HFFc6 (cell line): ENCODE measurements around the gene BABAM2. TPM values are rescaled to one million over a fixed set of nuclear protein-coding genes. Genes with fewer than 3 reads are reported as not detected.

Experiments
- DNase-seq: peaks from one replicate; pipeline ENCODE4 v3.0.0-alpha.2; 2018
- H3K27ac Mint-ChIP-seq: 2 replicates; pipeline ENCODE4 v1.8.0; 2020; ENCODE audit warnings: mild to moderate bottlenecking, mixed read lengths
- H3K27me3 Mint-ChIP-seq: 2 replicates; pipeline ENCODE4 v1.8.0; 2021; ENCODE audit warnings: mild to moderate bottlenecking, moderate library complexity, mixed read lengths; ENCODE audit not compliant: insufficient read depth
- H3K36me3 Mint-ChIP-seq: 2 replicates; pipeline ENCODE4 v1.8.0; 2021; ENCODE audit warnings: low read depth, mixed read lengths
- H3K4me1 Mint-ChIP-seq: 2 replicates; pipeline ENCODE4 v1.8.0; 2020; ENCODE audit warnings: low read depth, mixed read lengths
- H3K4me3 Mint-ChIP-seq: 2 replicates; pipeline ENCODE4 v1.8.0; 2020; ENCODE audit warnings: mild to moderate bottlenecking, moderate library complexity, mixed read lengths
- H3K9me3 Mint-ChIP-seq: 2 replicates; pipeline ENCODE4 v1.8.0; 2020; ENCODE audit warnings: mild to moderate bottlenecking, mixed read lengths
- total RNA-seq, 6 experiments: library from RNA; stranded (reverse); fragmentation: NEBNext Ultra II Directional; extraction: Animal tissue kit (Norgen Biotek cat#: 25700); gene quantifications; 2 replicates in 1 of 6; 3 replicates in 5 of 6; pipeline ENCODE4 v1.2.3, GENCODE V29; 2021
- TF ChIP-seq, protein P1 (sequence below): fragments of 200-600 bp; sonication (generic); IDR thresholded peaks from 2 replicates; pipeline ENCODE4 v1.5.0; 2021; ENCODE audit warnings: antibody characterized with exemption, mild to moderate bottlenecking

Gene BABAM2
- total RNA-seq, 6 experiments from 2014 or later, result 30.8 to 46.6 (median 41.2) TPM

DNA sequence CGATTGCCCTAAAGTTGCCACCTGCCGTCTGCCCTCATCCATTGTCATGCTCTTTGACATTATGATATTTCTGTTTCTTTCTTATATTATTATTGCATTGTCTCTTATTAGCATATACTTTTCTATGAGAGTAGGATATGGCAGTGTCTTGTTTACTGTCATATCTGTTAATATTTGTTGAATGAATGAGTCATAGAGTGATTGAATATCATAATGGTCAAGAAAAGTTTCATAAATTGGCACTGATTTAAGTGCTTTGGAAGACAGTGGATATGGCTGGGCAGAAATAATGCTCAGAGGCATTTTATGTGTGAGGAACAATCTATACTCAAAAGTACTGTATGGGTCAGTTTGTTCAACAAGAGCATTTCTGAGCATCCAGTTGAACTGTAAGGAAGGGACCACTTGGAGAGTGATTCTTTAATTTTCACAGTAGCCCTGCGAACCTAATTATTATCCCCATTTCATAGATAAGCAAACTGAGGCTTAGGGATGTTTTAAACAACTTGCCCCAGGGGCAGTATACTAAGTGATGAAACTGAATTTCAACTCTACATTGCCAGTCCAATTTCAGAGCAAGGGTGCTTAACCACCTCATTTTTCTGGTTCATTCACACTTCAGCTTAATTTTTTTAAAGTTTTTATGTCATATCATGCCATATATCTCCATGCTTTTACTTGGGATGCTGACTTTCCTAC is 326.7 kb downstream of the BABAM2 start:
- no peak overlapping the region for H3K27ac Mint-ChIP-seq
- no peak overlapping the region for H3K4me3 Mint-ChIP-seq
- H3K36me3 Mint-ChIP-seq, result no peaks in the 10 kb centered on the region
- DNase-seq, result no peak
- no peaks in the 10 kb centered on the region; the same call in 1 of the 2 replicates for H3K27me3 Mint-ChIP-seq
- H3K9me3 Mint-ChIP-seq, result no peaks in the 10 kb centered on the region
- peaks cover 7% of the 10 kb centered on the region for H3K4me1 Mint-ChIP-seq
- TF ChIP-seq, protein P1, sequence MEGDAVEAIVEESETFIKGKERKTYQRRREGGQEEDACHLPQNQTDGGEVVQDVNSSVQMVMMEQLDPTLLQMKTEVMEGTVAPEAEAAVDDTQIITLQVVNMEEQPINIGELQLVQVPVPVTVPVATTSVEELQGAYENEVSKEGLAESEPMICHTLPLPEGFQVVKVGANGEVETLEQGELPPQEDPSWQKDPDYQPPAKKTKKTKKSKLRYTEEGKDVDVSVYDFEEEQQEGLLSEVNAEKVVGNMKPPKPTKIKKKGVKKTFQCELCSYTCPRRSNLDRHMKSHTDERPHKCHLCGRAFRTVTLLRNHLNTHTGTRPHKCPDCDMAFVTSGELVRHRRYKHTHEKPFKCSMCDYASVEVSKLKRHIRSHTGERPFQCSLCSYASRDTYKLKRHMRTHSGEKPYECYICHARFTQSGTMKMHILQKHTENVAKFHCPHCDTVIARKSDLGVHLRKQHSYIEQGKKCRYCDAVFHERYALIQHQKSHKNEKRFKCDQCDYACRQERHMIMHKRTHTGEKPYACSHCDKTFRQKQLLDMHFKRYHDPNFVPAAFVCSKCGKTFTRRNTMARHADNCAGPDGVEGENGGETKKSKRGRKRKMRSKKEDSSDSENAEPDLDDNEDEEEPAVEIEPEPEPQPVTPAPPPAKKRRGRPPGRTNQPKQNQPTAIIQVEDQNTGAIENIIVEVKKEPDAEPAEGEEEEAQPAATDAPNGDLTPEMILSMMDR, result no peak

GRCh38 chr2:28219138-28219537 is 328.6 kb downstream of the BABAM2 start:
- Mint-ChIP-seq H3K27ac (no peak overlapping the region), H3K27me3 (no peaks in the 10 kb centered on the region; the same call in 1 of the 2 replicates), H3K4me3 (no peak overlapping the region), H3K4me1 (peaks cover 16% of the 10 kb centered on the region), H3K9me3 (no peaks in the 10 kb centered on the region), H3K36me3 (no peaks in the 10 kb centered on the region)
- TF ChIP-seq, protein P1, result no peak
- DNase-seq, result no peak

DNA sequence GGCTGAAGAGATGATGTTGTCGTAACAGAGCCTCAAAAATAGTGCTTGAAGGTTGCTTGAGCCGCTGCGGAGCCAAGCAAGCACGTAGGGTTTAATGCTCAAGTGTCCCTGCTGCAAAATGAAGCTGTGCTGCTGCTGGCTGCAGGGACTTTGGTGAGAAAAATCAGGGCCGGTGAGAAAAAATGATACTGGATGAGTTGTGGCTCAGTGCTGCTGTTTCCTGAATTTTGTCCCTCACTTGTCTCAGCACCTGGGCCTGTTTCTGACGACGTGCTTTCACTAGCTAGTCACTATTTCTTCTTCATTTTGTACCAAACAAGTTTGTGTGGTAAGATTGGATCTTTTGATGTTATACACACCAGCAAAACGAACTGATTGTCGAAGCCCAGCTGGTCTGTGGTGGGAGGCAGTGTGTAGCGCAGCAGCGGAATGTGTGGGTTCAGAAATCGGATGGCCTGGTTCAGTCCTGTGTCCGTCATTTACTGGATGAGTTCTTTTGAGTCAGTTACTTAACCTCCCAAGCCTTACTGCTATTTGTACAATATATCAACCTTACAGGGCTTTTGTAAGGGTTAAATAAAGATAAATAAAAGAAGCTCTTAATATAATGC is 329.3 kb downstream of the BABAM2 start:
- no peaks in the 10 kb centered on the region for H3K9me3 Mint-ChIP-seq
- no peak overlapping the region for H3K27ac Mint-ChIP-seq
- peaks cover 24% of the 10 kb centered on the region for H3K4me1 Mint-ChIP-seq
- H3K4me3 Mint-ChIP-seq, result no peak overlapping the region
- no peak for DNase-seq
- no peaks in the 10 kb centered on the region; the same call in 1 of the 2 replicates for H3K27me3 Mint-ChIP-seq
- TF ChIP-seq, protein P1, result no peak
- no peaks in the 10 kb centered on the region for H3K36me3 Mint-ChIP-seq

DNA sequence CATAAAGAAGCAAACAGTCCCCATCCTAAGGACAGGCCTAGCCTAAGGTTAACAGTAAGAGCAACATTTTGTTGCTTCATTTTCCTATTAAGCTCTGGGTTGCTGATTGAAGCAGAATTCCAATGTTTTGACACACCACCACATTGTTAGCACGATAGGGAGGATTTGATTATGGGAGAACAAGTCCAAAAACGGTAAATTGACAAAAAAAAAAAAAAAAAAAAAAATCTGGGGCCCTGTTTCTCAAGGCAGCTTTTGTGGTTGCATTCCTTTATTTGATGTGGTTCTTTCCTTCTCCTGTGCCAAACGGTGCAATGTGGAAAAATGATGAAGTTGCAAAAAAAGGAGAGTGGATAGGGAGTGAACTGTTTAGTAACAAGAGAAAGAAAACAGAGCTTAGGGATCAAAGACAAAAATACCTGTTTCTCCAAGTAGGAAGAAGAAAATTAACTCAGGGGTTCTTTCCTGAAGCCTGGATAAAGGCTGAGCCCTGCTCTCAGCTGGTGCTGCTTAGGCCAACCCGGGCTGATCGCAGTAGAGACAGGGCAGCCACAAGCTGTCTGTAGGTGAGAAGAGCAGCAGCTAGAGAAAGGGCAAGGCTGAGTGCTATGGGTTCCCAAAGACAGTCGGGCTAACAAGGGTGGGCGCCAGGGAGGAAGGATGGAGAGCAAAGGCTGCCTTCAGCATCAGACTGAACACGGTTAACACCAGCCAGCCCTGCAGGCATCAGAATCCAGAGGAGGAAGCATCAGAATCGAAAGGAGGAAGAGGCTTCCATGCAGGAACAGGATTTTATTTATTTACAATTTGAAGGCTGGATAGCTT is 334.3 kb downstream of the BABAM2 start:
- Mint-ChIP-seq H3K27ac (peak overlapping the region; percentile 77), H3K27me3 (peaks cover 3% of the 10 kb centered on the region; the same call in 1 of the 2 replicates)

GRCh38 chr2:28225473-28226080 is 335.0 kb downstream of the BABAM2 start:
- Mint-ChIP-seq H3K27ac (peak overlapping the region; percentile 77), H3K9me3 (no peaks in the 10 kb centered on the region), H3K4me1 (peaks cover 59% of the 10 kb centered on the region), H3K4me3 (peak overlapping the region; percentile 74), H3K36me3 (peaks cover 18% of the 10 kb centered on the region), H3K27me3 (peaks cover 3% of the 10 kb centered on the region; the same call in 1 of the 2 replicates)
- DNase-seq, result no peak
- TF ChIP-seq, protein P1, result no peak

More for the DNA sequence above, 334.3 kb downstream of the BABAM2 start:
- peak; percentile 83 for DNase-seq
- Mint-ChIP-seq H3K9me3 (no peaks in the 10 kb centered on the region), H3K4me1 (peaks cover 54% of the 10 kb centered on the region), H3K4me3 (peak overlapping the region; percentile 74), H3K36me3 (peaks cover 18% of the 10 kb centered on the region)
- TF ChIP-seq, protein P1, result no peak
